Placental pericyte (primary cell): ENCODE results near the gene B4GALNT3. TPM values are rescaled to one million over a fixed set of nuclear protein-coding genes. Genes with fewer than 3 reads are reported as not detected.

ENCODE experiments used
- small RNA-seq: library from RNA; depleted of rRNA; stranded (forward); fragments of <200 nt; gene quantifications from one replicate; pipeline ENCODE3, GENCODE V24; 2012; ENCODE audit warnings: low replicate concordance
- total RNA-seq: library from RNA; depleted of rRNA; stranded (reverse); fragments of >200 nt; gene quantifications from 2 replicates; pipeline ENCODE4 v1.2.3, GENCODE V29; 2012

The B4GALNT3 gene
- 0.88 TPM in 1 of 2 replicates, not detected in the other for total RNA-seq

GRCh38 chr12:459430-460258 lies at the start of gene B4GALNT3:
Gene B4GALNT3, plus strand, starts transcription at chr12:459939. Its CDS starts 438 bp downstream, at chr12:460377.

Small RNA genes within 50 kb of the gene (small RNA-seq; reads per million reads assigned to genes)
- gene RNU7-103P, result not detected

Other genes starting within 250 kb of the B4GALNT3 start
- gene SLC6A12, start 245.8 kb upstream of the B4GALNT3 start, total RNA-seq, result under 0.01 TPM in 2 replicates
- gene SLC6A13, start 197.1 kb upstream of the B4GALNT3 start, total RNA-seq, result not detected in 2 replicates
- gene KDM5A, start 70.6 kb upstream of the B4GALNT3 start, total RNA-seq, result 54.1 and 66.3 TPM in 2 replicates
- gene CCDC77, start 58.3 kb upstream of the B4GALNT3 start, total RNA-seq, result 5.0 and 11.5 TPM in 2 replicates
- gene NINJ2, start 203.5 kb downstream of the B4GALNT3 start, total RNA-seq, result 0.22 and 0.57 TPM in 2 replicates